Activated T-cell treated with anti-CD3 and anti-CD28 coated beads, Interleukin-2, amount 50 U/mL, for 48 hours (primary cell): Measurements from ENCODE around the gene LRRN4.

ENCODE experiments used
- DNase-seq, 2 experiments: peaks; one replicate each; pipeline ENCODE4 v3.0.0-alpha.2; 2020

The LRRN4 gene

GRCh38 chr20:6053776-6054688, at the start of gene LRRN4:
Gene LRRN4, minus strand, starts transcription at chr20:6054060. Its CDS starts 1,261 bp downstream, at chr20:6052799.
- DNase-seq = no peak

GRCh38 chr20:6103301-6103700, 49.4 kb upstream of the LRRN4 start:
- DNase-seq = no peak

- DNase-seq = no peak
Measured at GRCh38 chr20:6101346-6101745, 47.5 kb upstream of the LRRN4 start.

- no peak for DNase-seq
Measured at GRCh38 chr20:6100246-6100645, 46.4 kb upstream of the LRRN4 start.

- no peak for DNase-seq
Measured at GRCh38 chr20:6099819-6100218, 46.0 kb upstream of the LRRN4 start.

- DNase-seq = no peak
Measured at GRCh38 chr20:6095409-6095808, 41.5 kb upstream of the LRRN4 start.

- no peak for DNase-seq
Measured at GRCh38 chr20:6094565-6094964, 40.7 kb upstream of the LRRN4 start.

GRCh38 chr20:6094063-6094462, 40.2 kb upstream of the LRRN4 start:
- no peak for DNase-seq

GRCh38 chr20:6091661-6092060, 37.8 kb upstream of the LRRN4 start:
- no peak for DNase-seq

GRCh38 chr20:6086868-6087267, 33.0 kb upstream of the LRRN4 start:
- DNase-seq = no peak

GRCh38 chr20:6083926-6084325, 30.1 kb upstream of the LRRN4 start:
- no peak for DNase-seq

- no peak for DNase-seq
Measured at GRCh38 chr20:6081236-6081635, 27.4 kb upstream of the LRRN4 start.

GRCh38 chr20:6079016-6079415, 25.2 kb upstream of the LRRN4 start:
- DNase-seq = no peak

GRCh38 chr20:6075428-6076219, 21.8 kb upstream of the LRRN4 start:
- DNase-seq = no peak

- DNase-seq = no peak
Measured at GRCh38 chr20:6074784-6075183, 20.9 kb upstream of the LRRN4 start.

- no peak for DNase-seq
Measured at GRCh38 chr20:6074145-6074561, 20.3 kb upstream of the LRRN4 start.

- DNase-seq = no peak
Measured at GRCh38 chr20:6070829-6071695, 17.2 kb upstream of the LRRN4 start.

- DNase-seq = no peak
Measured at GRCh38 chr20:6069669-6070068, 15.8 kb upstream of the LRRN4 start.

- DNase-seq = no peak
Measured at GRCh38 chr20:6067763-6068318, 14.0 kb upstream of the LRRN4 start.

GRCh38 chr20:6066582-6066981, 12.7 kb upstream of the LRRN4 start:
- no peak for DNase-seq

- DNase-seq = no peak
Measured at GRCh38 chr20:6061544-6061943, 7.7 kb upstream of the LRRN4 start.

- no peak for DNase-seq
Measured at GRCh38 chr20:6060213-6060612, 6.4 kb upstream of the LRRN4 start.
